ENCODE results near the gene NIPAL1.

The NIPAL1 gene

GRCh38 chr4:48064349-48064748 lies 47.8 kb downstream of the NIPAL1 start:
- no peaks in the 10 kb centered on the region for H3K9me2 ChIP-seq (replicated peaks; ENCODE audit: low read depth, low read length)
- TF ChIP-seq CTCF (conservative IDR thresholded peaks at IDR 0.05; ENCODE audit: low read length) (no peak), EZH2phosphoT487 (IDR thresholded peaks at IDR 0.05; ENCODE audit: borderline replicate concordance) (no peak)
- H3K36me3 ChIP-seq (ENCODE audit: insufficient read depth, low read length), result no peaks in the 10 kb centered on the region
- no peak overlapping the region for H3K4me2 ChIP-seq (ENCODE audit: low read depth, low read length, poor library complexity, severe bottlenecking)
- no peak overlapping the region for H2AFZ ChIP-seq (ENCODE audit: low read length)
- H3F3A ChIP-seq (ENCODE audit: low read depth), result no peaks in the 10 kb centered on the region
- no peaks in the 10 kb centered on the region for H3K4me1 ChIP-seq (ENCODE audit: insufficient read depth, low read length, poor library complexity, severe bottlenecking)
- no peaks in the 10 kb centered on the region for H4K20me1 ChIP-seq (ENCODE audit: insufficient read depth, low read length, poor library complexity, severe bottlenecking)
- H3K27me3 ChIP-seq (ENCODE audit: insufficient read depth, low read length, poor library complexity, severe bottlenecking), result no peaks in the 10 kb centered on the region
- no peaks in the 10 kb centered on the region for H3K9me3 ChIP-seq (ENCODE audit: insufficient read depth, low read depth, low read length)
- no peak overlapping the region for H3K9ac ChIP-seq (ENCODE audit: low read depth, low read length, poor library complexity, severe bottlenecking)
- no peaks in the 10 kb centered on the region for H3K79me2 ChIP-seq (ENCODE audit: insufficient read depth, low read length)
- H3K4me3 ChIP-seq (ENCODE audit: low read length, poor library complexity, severe bottlenecking), result no peak overlapping the region

DNA sequence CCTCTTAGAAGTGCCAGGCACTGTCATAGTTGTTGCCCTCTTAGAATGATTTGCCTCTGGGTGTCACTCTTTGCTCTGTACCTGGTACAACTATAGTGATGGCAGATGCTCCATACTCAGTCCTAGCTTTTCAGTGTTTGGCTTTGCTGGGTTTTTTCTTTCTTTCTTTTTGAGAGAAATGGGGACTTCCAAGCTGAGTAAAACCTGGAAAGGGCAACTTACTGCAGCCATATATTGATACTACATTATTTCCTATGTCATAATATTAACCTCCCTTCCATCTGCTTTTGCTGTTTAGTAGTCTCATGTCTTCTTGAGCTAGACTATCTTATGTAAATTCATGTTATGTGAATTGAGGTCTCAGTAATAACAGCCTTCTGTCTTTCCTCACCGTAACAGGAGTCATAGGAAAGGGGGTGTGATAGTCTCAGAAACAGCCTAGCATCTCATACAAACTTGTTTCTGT lies 49.0 kb downstream of the NIPAL1 start:
- Histone ChIP-seq H3K79me2 (ENCODE audit: insufficient read depth, low read length) (no peaks in the 10 kb centered on the region), H3K9me2 (replicated peaks; ENCODE audit: low read depth, low read length) (no peaks in the 10 kb centered on the region), H3K4me1 (ENCODE audit: insufficient read depth, low read length, poor library complexity, severe bottlenecking) (no peaks in the 10 kb centered on the region), H3K36me3 (ENCODE audit: insufficient read depth, low read length) (no peaks in the 10 kb centered on the region), H3K9me3 (ENCODE audit: insufficient read depth, low read depth, low read length) (no peaks in the 10 kb centered on the region), H4K20me1 (ENCODE audit: insufficient read depth, low read length, poor library complexity, severe bottlenecking) (no peaks in the 10 kb centered on the region), H3F3A (ENCODE audit: low read depth) (no peaks in the 10 kb centered on the region), H2AFZ (ENCODE audit: low read length) (no peak overlapping the region), H3K27me3 (ENCODE audit: insufficient read depth, low read length, poor library complexity, severe bottlenecking) (no peaks in the 10 kb centered on the region), H3K4me3 (ENCODE audit: low read length, poor library complexity, severe bottlenecking) (no peak overlapping the region), H3K9ac (ENCODE audit: low read depth, low read length, poor library complexity, severe bottlenecking) (no peak overlapping the region), H3K4me2 (ENCODE audit: low read depth, low read length, poor library complexity, severe bottlenecking) (no peak overlapping the region)
- no peak for TF ChIP-seq CTCF (conservative IDR thresholded peaks at IDR 0.05; ENCODE audit: low read length)
- TF ChIP-seq EZH2phosphoT487 (IDR thresholded peaks at IDR 0.05; ENCODE audit: borderline replicate concordance), result no peak

DNA sequence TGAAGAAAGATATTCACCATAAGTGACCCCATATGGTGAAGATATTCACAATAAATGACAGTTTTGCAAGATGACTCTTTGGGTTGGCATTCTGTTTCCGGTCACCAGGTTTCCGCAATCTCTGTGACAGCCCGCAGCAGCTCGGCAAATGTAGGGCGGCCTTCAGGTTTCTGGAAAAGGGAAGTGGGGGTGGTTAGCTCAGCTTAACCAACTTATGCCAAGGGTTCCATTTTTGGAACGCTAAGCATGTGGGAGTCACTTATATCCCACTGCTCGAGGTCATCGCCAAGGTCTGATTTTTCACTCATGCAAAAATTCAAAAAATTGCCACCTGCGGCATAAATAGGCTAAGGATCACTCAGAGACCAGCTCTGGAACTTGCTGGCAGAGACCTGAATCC lies 51.0 kb downstream of the NIPAL1 start:
- H3K9me3 ChIP-seq (ENCODE audit: insufficient read depth, low read depth, low read length), result no peaks in the 10 kb centered on the region
- no peaks in the 10 kb centered on the region for H3K27me3 ChIP-seq (ENCODE audit: insufficient read depth, low read length, poor library complexity, severe bottlenecking)
- H3F3A ChIP-seq (ENCODE audit: low read depth), result no peaks in the 10 kb centered on the region
- TF ChIP-seq CTCF (conservative IDR thresholded peaks at IDR 0.05; ENCODE audit: low read length), result no peak
- no peak for TF ChIP-seq EZH2phosphoT487 (IDR thresholded peaks at IDR 0.05; ENCODE audit: borderline replicate concordance)
- no peak overlapping the region for H3K4me3 ChIP-seq (ENCODE audit: low read length, poor library complexity, severe bottlenecking)
- no peaks in the 10 kb centered on the region for H3K79me2 ChIP-seq (ENCODE audit: insufficient read depth, low read length)
- H4K20me1 ChIP-seq (ENCODE audit: insufficient read depth, low read length, poor library complexity, severe bottlenecking), result no peaks in the 10 kb centered on the region
- no peak overlapping the region for H2AFZ ChIP-seq (ENCODE audit: low read length)
- no peak overlapping the region for H3K4me2 ChIP-seq (ENCODE audit: low read depth, low read length, poor library complexity, severe bottlenecking)
- H3K9ac ChIP-seq (ENCODE audit: low read depth, low read length, poor library complexity, severe bottlenecking), result no peak overlapping the region
- no peaks in the 10 kb centered on the region for H3K36me3 ChIP-seq (ENCODE audit: insufficient read depth, low read length)
- H3K9me2 ChIP-seq (replicated peaks; ENCODE audit: low read depth, low read length), result no peaks in the 10 kb centered on the region
- no peaks in the 10 kb centered on the region for H3K4me1 ChIP-seq (ENCODE audit: insufficient read depth, low read length, poor library complexity, severe bottlenecking)

Data from Loucy (cell line).